GM23248 (cell line): ENCODE data around the gene TGFBR3L. TPM values are rescaled to one million over a fixed set of nuclear protein-coding genes. Genes with fewer than 3 reads are reported as not detected.

ENCODE experiments used
- DNase-seq: peaks from one replicate; pipeline ENCODE4 v3.0.0-alpha.2; 2015
- H2AFZ ChIP-seq: fragments of 200-600 bp; sonication (generic); 2 replicates; pipeline ENCODE4 v1.6.1; 2016; ENCODE audit warnings: antibody characterized with exemption
- H3F3A ChIP-seq: fragments of 200-600 bp; sonication (generic); 2 replicates; pipeline ENCODE4 v1.6.1; 2016; ENCODE audit warnings: mild to moderate bottlenecking, antibody characterized with exemption, mixed run types; ENCODE audit not compliant: insufficient read depth
- H3K27ac ChIP-seq: fragments of 200-600 bp; sonication (generic); 2 replicates; pipeline ENCODE4 v1.5.1; 2016; ENCODE audit warnings: mild to moderate bottlenecking
- H3K27me3 ChIP-seq: fragments of 200-600 bp; sonication (generic); replicated peaks from 2 replicates; pipeline ENCODE4 v1.6.1; 2016; ENCODE audit warnings: mild to moderate bottlenecking; ENCODE audit not compliant: insufficient read depth
- H3K36me3 ChIP-seq: fragments of 200-600 bp; sonication (generic); 2 replicates; pipeline ENCODE4 v1.6.1; 2016; ENCODE audit warnings: low read depth, mild to moderate bottlenecking
- H3K4me1 ChIP-seq: fragments of 200-600 bp; sonication (generic); 2 replicates; pipeline ENCODE4 v1.6.1; 2016; ENCODE audit warnings: mild to moderate bottlenecking; ENCODE audit not compliant: insufficient read depth
- H3K4me2 ChIP-seq: fragments of 200-600 bp; sonication (generic); one replicate; pipeline ENCODE4 v1.6.1; 2016; ENCODE audit warnings: mild to moderate bottlenecking; ENCODE audit not compliant: unreplicated experiment
- H3K4me3 ChIP-seq: fragments of 200-600 bp; sonication (generic); 2 replicates; pipeline ENCODE4 v1.5.1; 2016; ENCODE audit warnings: mild to moderate bottlenecking
- H3K79me2 ChIP-seq: fragments of 200-600 bp; sonication (generic); 2 replicates; pipeline ENCODE4 v1.6.1; 2016; ENCODE audit warnings: mild to moderate bottlenecking; ENCODE audit not compliant: insufficient read depth
- H3K9ac ChIP-seq: fragments of 200-600 bp; sonication (generic); 2 replicates; pipeline ENCODE4 v1.6.1; 2016; ENCODE audit warnings: mild to moderate bottlenecking
- H3K9me2 ChIP-seq: fragments of 200-600 bp; sonication (generic); 2 replicates; pipeline ENCODE4 v1.6.1; 2016; ENCODE audit warnings: mixed run types, mild to moderate bottlenecking, moderate library complexity; ENCODE audit not compliant: insufficient read depth
- H3K9me3 ChIP-seq: fragments of 200-600 bp; sonication (generic); one replicate; pipeline ENCODE4 v1.6.1; 2017; ENCODE audit warnings: low read depth
- H4K20me1 ChIP-seq: fragments of 200-600 bp; sonication (generic); 2 replicates; pipeline ENCODE4 v1.6.0; 2016; ENCODE audit not compliant: insufficient read depth
- EZH2 ChIP-seq: fragments of 200-600 bp; sonication (generic); IDR thresholded peaks from 2 replicates; pipeline ENCODE4 v1.6.1; 2018; ENCODE audit warnings: antibody characterized with exemption, mild to moderate bottlenecking; ENCODE audit not compliant: insufficient read depth, poor library complexity, severe bottlenecking
- EZH2phosphoT487 ChIP-seq: fragments of 200-600 bp; sonication (generic); IDR thresholded peaks from 2 replicates; pipeline ENCODE4 v1.6.1; 2018; ENCODE audit warnings: antibody characterized with exemption, moderate library complexity, mild to moderate bottlenecking, low read depth; ENCODE audit not compliant: insufficient read depth
- WGBS, 2 experiments: methylation state at CpG; one replicate each; pipeline ENCODE4 v1.1.6; 2015 to 2017; ENCODE audit warnings: low lambda C conversion rate in 2 of 2, low coverage in 1 of 2; ENCODE audit errors: missing lambda C conversion rate in 2 of 2; 5-methylcytosine and 5-hydroxymethylcytosine counted together
- in situ Hi-C: fragments of 300-500 bp; cut with MboI; formaldehyde crosslinking; loops from 2 replicates; pipeline ENCODE4 v1.15.0; 2020
- polyA plus RNA-seq: library from polyadenylated mRNA; unstranded; fragments of >200 nt; fragmentation: Nextera tagmentation; extraction: Ambion mirVana; gene quantifications from 2 replicates; pipeline ENCODE4 v1.2.1, GENCODE V29; 2016
- total RNA-seq: library from RNA; depleted of rRNA; stranded (reverse); fragments of >200 nt; shearing (Covaris generic); gene quantifications from 2 replicates; pipeline ENCODE4 v1.2.3, GENCODE V29; 2014

Gene TGFBR3L
- total and polyA plus RNA-seq, 2 experiments from 2014 or later, result 9.0 to 30.6 TPM

DNA sequence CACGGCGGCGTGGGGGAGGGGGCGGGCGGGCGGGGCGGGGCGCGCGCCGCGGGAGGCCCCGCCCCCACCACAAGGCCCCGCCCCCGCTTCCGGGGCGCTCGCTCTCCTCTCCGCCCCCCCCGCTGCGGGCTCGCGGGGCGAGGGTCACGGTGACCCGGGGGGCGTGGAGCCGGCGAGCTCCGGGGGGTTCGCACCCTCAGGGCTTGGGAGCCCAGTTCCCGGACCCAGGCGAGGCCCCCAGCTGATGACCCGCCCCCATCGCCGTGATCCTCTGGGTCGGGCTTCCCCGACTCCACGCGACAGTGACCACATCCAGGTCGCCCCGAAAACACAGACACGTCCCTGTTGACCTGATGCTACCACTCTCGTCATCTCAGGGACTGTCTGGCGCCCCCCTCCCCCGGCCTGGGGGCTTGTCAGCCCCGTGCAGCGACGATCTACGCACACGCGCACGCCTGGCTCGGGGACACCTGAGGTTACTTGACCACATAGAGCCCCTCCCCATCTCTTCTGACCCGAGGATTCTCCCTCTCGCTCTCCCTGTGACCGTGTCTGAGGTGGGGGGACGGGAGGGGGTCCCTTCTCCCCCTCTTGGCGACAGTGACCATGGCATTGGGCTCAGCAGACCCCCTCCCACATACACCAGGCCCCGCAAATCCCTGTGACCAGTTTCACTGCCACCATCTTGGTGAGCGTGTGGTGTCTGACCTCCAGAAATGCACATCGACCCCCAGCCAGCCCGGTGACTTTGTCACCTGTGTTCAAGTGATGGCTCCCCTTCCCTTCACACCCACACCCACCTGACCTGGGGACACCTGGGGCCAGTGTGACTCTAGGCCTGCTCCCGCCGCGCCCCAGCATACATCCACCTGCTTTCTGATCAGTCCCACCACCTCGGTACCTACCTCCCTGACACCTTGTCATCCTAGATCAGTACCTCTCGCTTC lies 10.3 kb upstream of the TGFBR3L start:
- Histone ChIP-seq H3K4me2 (peak overlapping the region; percentile 90), H3K27me3 (no peaks in the 10 kb centered on the region), H2AFZ (no peak overlapping the region), H3K27ac (peak overlapping the region; percentile 42; the same call in 1 of the 2 replicates), H3K9me2 (no peaks in the 10 kb centered on the region), H3K9ac (peak overlapping the region; percentile 89), H3F3A (no peaks in the 10 kb centered on the region), H3K4me1 (peaks cover 10% of the 10 kb centered on the region), H3K79me2 (peaks cover 56% of the 10 kb centered on the region), H3K9me3 (no peaks in the 10 kb centered on the region), H3K36me3 (no peaks in the 10 kb centered on the region), H4K20me1 (no peaks in the 10 kb centered on the region; the same call in 1 of the 2 replicates), H3K4me3 (peak overlapping the region; percentile 83)
- in situ Hi-C loops, result no loop called here
- WGBS, 2 experiments, result 11 to 19% methylated on average over 33 to 61 of the region's 68 CpGs
- TF ChIP-seq EZH2phosphoT487 (no peak), EZH2 (no peak)
- no peak for DNase-seq

DNA sequence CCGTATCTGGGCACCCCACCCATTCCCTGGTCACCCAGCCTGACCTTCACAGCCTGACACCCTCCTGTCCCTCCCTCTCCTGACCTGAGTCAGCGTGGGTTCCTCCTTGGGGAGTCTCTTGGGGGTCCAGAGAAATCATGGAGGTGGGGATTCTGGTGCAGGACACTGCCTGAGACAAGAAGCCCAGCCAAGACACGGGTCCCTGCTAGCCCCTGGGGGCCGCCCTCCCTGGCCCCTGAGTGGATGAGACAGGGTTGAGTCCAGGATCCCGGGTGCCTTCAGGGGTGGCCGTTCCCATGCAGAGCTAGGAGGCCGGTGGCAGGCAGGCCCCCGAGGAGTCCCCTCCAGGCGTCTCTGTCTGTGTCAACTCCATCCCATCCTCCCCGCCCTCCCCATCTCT lies 9.4 kb upstream of the TGFBR3L start:
- no peak for DNase-seq
- no peaks in the 10 kb centered on the region for H3K9me3 ChIP-seq
- WGBS, 2 experiments, result 70 to 71% methylated on average over 9 to 10 of the region's 10 CpGs
- H3F3A ChIP-seq, result no peaks in the 10 kb centered on the region
- TF ChIP-seq EZH2 (no peak), EZH2phosphoT487 (no peak)
- peaks cover 10% of the 10 kb centered on the region for H3K4me1 ChIP-seq
- peak overlapping the region; percentile 83 for H3K4me3 ChIP-seq
- H3K9me2 ChIP-seq, result no peaks in the 10 kb centered on the region
- no peak overlapping the region for H2AFZ ChIP-seq
- no peaks in the 10 kb centered on the region for H3K36me3 ChIP-seq
- peak overlapping the region; percentile 89 for H3K9ac ChIP-seq
- H3K79me2 ChIP-seq, result peaks cover 56% of the 10 kb centered on the region
- in situ Hi-C loops, result no loop called here
- no peaks in the 10 kb centered on the region; the same call in 1 of the 2 replicates for H4K20me1 ChIP-seq
- no peaks in the 10 kb centered on the region for H3K27me3 ChIP-seq
- H3K27ac ChIP-seq, result no peak overlapping the region
- peak overlapping the region; percentile 90 for H3K4me2 ChIP-seq

DNA sequence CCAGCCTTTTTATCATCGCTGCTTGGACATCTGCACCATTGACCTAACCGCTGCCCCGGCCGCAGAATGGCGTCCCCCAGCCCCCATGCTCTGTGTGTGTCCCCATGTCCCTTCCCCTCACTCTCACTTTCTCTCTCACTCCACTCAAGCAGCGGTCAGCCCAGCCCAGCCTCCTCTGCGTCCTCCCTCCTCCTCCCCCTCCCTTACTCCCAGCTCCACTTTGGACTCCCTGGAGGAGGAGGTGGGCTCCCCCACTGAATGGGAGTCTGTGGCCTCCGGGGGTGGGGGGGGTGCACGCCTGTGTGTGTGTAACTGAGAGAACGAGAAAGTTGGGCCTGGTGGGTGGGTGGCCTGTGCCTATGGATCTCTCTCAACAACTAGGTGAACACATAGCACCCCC lies 8.8 kb upstream of the TGFBR3L start:
- no peak for TF ChIP-seq EZH2phosphoT487
- no peak for TF ChIP-seq EZH2
- DNase-seq, result no peak
- H3K4me2 ChIP-seq, result no peak overlapping the region
- no peaks in the 10 kb centered on the region for H3F3A ChIP-seq
- WGBS, 2 experiments, result 90% methylated on average over 6 to 10 of the region's 10 CpGs
- H3K36me3 ChIP-seq, result no peaks in the 10 kb centered on the region
- no peaks in the 10 kb centered on the region for H3K9me2 ChIP-seq
- H2AFZ ChIP-seq, result no peak overlapping the region
- no peaks in the 10 kb centered on the region for H3K9me3 ChIP-seq
- H3K79me2 ChIP-seq, result peaks cover 56% of the 10 kb centered on the region
- no peak overlapping the region for H3K27ac ChIP-seq
- H3K9ac ChIP-seq, result peak overlapping the region; percentile 89; the same call in 1 of the 2 replicates
- no peaks in the 10 kb centered on the region for H3K27me3 ChIP-seq
- in situ Hi-C loops, result no loop called here
- peaks cover 10% of the 10 kb centered on the region for H3K4me1 ChIP-seq
- H4K20me1 ChIP-seq, result no peaks in the 10 kb centered on the region; the same call in 1 of the 2 replicates
- H3K4me3 ChIP-seq, result no peak overlapping the region

DNA sequence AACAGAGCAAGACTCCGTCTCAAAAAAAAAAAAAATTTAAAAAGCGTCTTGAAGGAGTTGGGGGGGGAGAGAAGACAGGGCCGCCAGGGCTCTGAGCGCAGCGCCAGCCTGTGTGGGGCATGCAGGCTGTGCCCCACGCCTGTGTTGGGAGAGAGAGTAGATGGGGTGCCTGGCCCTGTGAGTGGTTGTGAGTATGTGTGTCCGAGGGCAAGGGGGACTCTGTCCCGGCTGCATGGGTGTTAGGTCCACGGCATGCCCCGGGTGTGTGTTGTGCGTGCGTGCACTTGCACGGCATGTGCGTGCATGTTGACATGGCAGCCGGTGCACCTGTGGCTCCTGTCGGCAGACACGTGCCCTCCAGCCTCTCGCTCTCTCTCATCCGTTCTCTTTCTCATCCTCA lies 7.5 kb upstream of the TGFBR3L start:
- no peak overlapping the region for H3K4me2 ChIP-seq
- H3F3A ChIP-seq, result no peaks in the 10 kb centered on the region
- no peak overlapping the region for H3K27ac ChIP-seq
- no peak overlapping the region for H2AFZ ChIP-seq
- H3K4me3 ChIP-seq, result no peak overlapping the region
- H3K79me2 ChIP-seq, result peaks cover 52% of the 10 kb centered on the region
- peaks cover 10% of the 10 kb centered on the region for H3K4me1 ChIP-seq
- H3K9me2 ChIP-seq, result no peaks in the 10 kb centered on the region
- DNase-seq, result no peak
- in situ Hi-C loops, result no loop called here
- no peak overlapping the region for H3K9ac ChIP-seq
- 92 to 93% methylated on average over 19 of the region's 19 CpGs for WGBS, 2 experiments
- H3K27me3 ChIP-seq, result no peaks in the 10 kb centered on the region
- H4K20me1 ChIP-seq, result no peaks in the 10 kb centered on the region; the same call in 1 of the 2 replicates
- no peaks in the 10 kb centered on the region for H3K36me3 ChIP-seq
- TF ChIP-seq EZH2 (no peak), EZH2phosphoT487 (no peak)
- no peaks in the 10 kb centered on the region for H3K9me3 ChIP-seq
